Central memory CD8-positive, alpha-beta T cell (primary cell): ENCODE measurements around the gene DENND11.

Source experiments
- ATAC-seq: fragments of 150-1000 bp; cut with Tn5 transposase; replicated peaks from 2 replicates; pipeline ENCODE4 v1.10.0; 2022; ENCODE audit warnings: mild to moderate bottlenecking, moderate FRiP score, moderate number of reproducible peaks; ENCODE audit not compliant: poor library complexity, severe bottlenecking; ENCODE audit errors: extremely low read depth
- DNase-seq, 2 donors: peaks; one replicate each; pipeline ENCODE4 v3.0.0; 2021; ENCODE audit warnings: low spot score in 2 of 2
- H3K27ac Mint-ChIP-seq: one replicate; pipeline ENCODE4 v1.8.0; 2022; ENCODE audit warnings: low read depth, mild to moderate bottlenecking, moderate library complexity, mixed read lengths
- H3K27me3 Mint-ChIP-seq: one replicate; pipeline ENCODE4 v1.8.0; 2022; ENCODE audit warnings: mixed read lengths
- H3K36me3 Mint-ChIP-seq: one replicate; pipeline ENCODE4 v1.8.0; 2022; ENCODE audit warnings: mild to moderate bottlenecking, moderate library complexity, mixed read lengths; ENCODE audit not compliant: insufficient read depth
- H3K4me1 Mint-ChIP-seq: one replicate; pipeline ENCODE4 v1.8.0; 2022; ENCODE audit warnings: mixed read lengths
- H3K4me3 Mint-ChIP-seq: one replicate; pipeline ENCODE4 v1.8.0; 2022; ENCODE audit warnings: mild to moderate bottlenecking, moderate library complexity, mixed read lengths
- H3K9me3 Mint-ChIP-seq: one replicate; pipeline ENCODE4 v1.8.0; 2022; ENCODE audit warnings: mixed read lengths

The DENND11 gene

GRCh38 chr7:141668853-141669252, 33.1 kb downstream of the DENND11 start:
- Mint-ChIP-seq H3K27me3 (no peaks in the 10 kb centered on the region), H3K4me1 (peaks cover 8% of the 10 kb centered on the region), H3K36me3 (peaks cover 9% of the 10 kb centered on the region)

GRCh38 chr7:141666071-141666470, 35.9 kb downstream of the DENND11 start:
- Mint-ChIP-seq H3K4me3 (no peak overlapping the region), H3K4me1 (peaks cover 8% of the 10 kb centered on the region), H3K36me3 (peaks cover 13% of the 10 kb centered on the region), H3K9me3 (no peaks in the 10 kb centered on the region), H3K27ac (peak overlapping the region; percentile 66), H3K27me3 (no peaks in the 10 kb centered on the region)
- DNase-seq = no peak
- no peak for ATAC-seq

More at GRCh38 chr7:141668853-141669252, 33.1 kb downstream of the DENND11 start:
- Mint-ChIP-seq H3K27ac (peak overlapping the region; percentile 19), H3K9me3 (no peaks in the 10 kb centered on the region), H3K4me3 (no peak overlapping the region)
- ATAC-seq (no peak), DNase-seq (no peak)

GRCh38 chr7:141665208-141666035, 36.5 kb downstream of the DENND11 start:
- ATAC-seq (no peak), DNase-seq (no peak)
- Mint-ChIP-seq H3K36me3 (peaks cover 16% of the 10 kb centered on the region), H3K9me3 (no peaks in the 10 kb centered on the region), H3K27me3 (no peaks in the 10 kb centered on the region), H3K4me3 (no peak overlapping the region), H3K4me1 (peaks cover 8% of the 10 kb centered on the region), H3K27ac (peak overlapping the region; percentile 66)

GRCh38 chr7:141664450-141664849, 37.5 kb downstream of the DENND11 start:
- Mint-ChIP-seq H3K4me3 (no peak overlapping the region), H3K4me1 (peaks cover 8% of the 10 kb centered on the region), H3K36me3 (peaks cover 17% of the 10 kb centered on the region), H3K9me3 (no peaks in the 10 kb centered on the region), H3K27me3 (no peaks in the 10 kb centered on the region), H3K27ac (no peak overlapping the region)
- ATAC-seq = no peak
- no peak for DNase-seq

GRCh38 chr7:141663081-141663849, 38.7 kb downstream of the DENND11 start:
- ATAC-seq (no peak), DNase-seq (no peak)
- H3K36me3 Mint-ChIP-seq = peaks cover 18% of the 10 kb centered on the region

GRCh38 chr7:141660259-141660658, 41.7 kb downstream of the DENND11 start:
- DNase-seq (no peak), ATAC-seq (no peak)
- no peaks in the 10 kb centered on the region for H3K9me3 Mint-ChIP-seq
- peaks cover 15% of the 10 kb centered on the region for H3K36me3 Mint-ChIP-seq
- H3K27ac Mint-ChIP-seq = peak overlapping the region; percentile 41
- H3K4me3 Mint-ChIP-seq = no peak overlapping the region
- no peaks in the 10 kb centered on the region for H3K27me3 Mint-ChIP-seq
- H3K4me1 Mint-ChIP-seq = no peaks in the 10 kb centered on the region

More at GRCh38 chr7:141663081-141663849, 38.7 kb downstream of the DENND11 start:
- Mint-ChIP-seq H3K4me1 (peaks cover 8% of the 10 kb centered on the region), H3K4me3 (no peak overlapping the region), H3K27me3 (no peaks in the 10 kb centered on the region), H3K9me3 (no peaks in the 10 kb centered on the region), H3K27ac (no peak overlapping the region)

- H3K27me3 Mint-ChIP-seq = no peaks in the 10 kb centered on the region
- H3K4me1 Mint-ChIP-seq = peaks cover 3% of the 10 kb centered on the region
- H3K36me3 Mint-ChIP-seq = peaks cover 18% of the 10 kb centered on the region
- no peak for ATAC-seq
- no peaks in the 10 kb centered on the region for H3K9me3 Mint-ChIP-seq
- DNase-seq = no peak
- H3K4me3 Mint-ChIP-seq = no peak overlapping the region
- H3K27ac Mint-ChIP-seq = no peak overlapping the region
Observed at GRCh38 chr7:141659501-141659900, 42.5 kb downstream of the DENND11 start.

GRCh38 chr7:141654551-141654950, 47.4 kb downstream of the DENND11 start:
- H3K27ac Mint-ChIP-seq = peak overlapping the region; percentile 78
- ATAC-seq (peak; percentile 83), DNase-seq (peak in 1 of 2 donors; percentile 45)
- H3K36me3 Mint-ChIP-seq = peaks cover 21% of the 10 kb centered on the region
- peaks cover 6% of the 10 kb centered on the region for H3K4me1 Mint-ChIP-seq
- H3K9me3 Mint-ChIP-seq = no peaks in the 10 kb centered on the region
- H3K27me3 Mint-ChIP-seq = no peaks in the 10 kb centered on the region
- no peak overlapping the region for H3K4me3 Mint-ChIP-seq

GRCh38 chr7:141652691-141653090, 49.3 kb downstream of the DENND11 start:
- Mint-ChIP-seq H3K9me3 (no peaks in the 10 kb centered on the region), H3K36me3 (peaks cover 23% of the 10 kb centered on the region), H3K27me3 (no peaks in the 10 kb centered on the region), H3K27ac (no peak overlapping the region), H3K4me1 (peaks cover 6% of the 10 kb centered on the region), H3K4me3 (no peak overlapping the region)
- ATAC-seq (no peak), DNase-seq (no peak)
